ENCODE measurements around the gene ROPN1B.

DNA sequence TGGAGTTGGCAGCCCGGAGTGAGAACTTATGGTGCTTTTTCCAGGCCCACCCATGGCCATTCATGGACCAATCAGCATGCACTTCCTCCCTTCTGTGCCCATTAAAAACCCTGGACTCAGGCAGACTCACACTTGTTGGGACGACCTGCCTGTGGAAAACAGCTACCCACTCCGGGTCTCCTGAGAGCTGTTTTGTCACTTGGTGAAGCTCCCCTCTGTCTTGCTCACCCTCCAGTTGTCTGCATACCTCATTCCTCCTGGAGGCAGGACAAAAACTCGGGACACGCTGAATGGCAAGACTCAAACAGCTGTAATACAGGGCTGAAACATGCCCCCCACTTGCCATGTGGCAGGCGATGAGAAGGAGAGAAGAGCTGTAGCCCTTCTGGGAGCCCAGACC is 35.2 kb downstream of the ROPN1B start:
- TF ChIP-seq GATA2 (IDR thresholded peaks at IDR 0.05; ENCODE audit: low read depth, low read length) (no peak), GATA3 (IDR thresholded peaks at IDR 0.05; ENCODE audit: low read depth, low read length) (no peak)

Data from SH-SY5Y (cell line).